Omental fat pad (tissue), 4 donors: ENCODE measurements around the gene LRRC14B. TPM values are rescaled to one million over a fixed set of nuclear protein-coding genes. Genes with fewer than 3 reads are reported as not detected.

Source experiments
- ATAC-seq: fragments of 150-250 bp; one replicate; pipeline ENCODE4 v1.9.1; 2016; ENCODE audit warnings: mild to moderate bottlenecking, moderate library complexity; ENCODE audit not compliant: low FRiP score
- DNase-seq: peaks from one replicate; pipeline ENCODE4 v3.0.0-alpha.2; 2019; ENCODE audit warnings: low spot score
- total RNA-seq, 4 donors: library from RNA; depleted of rRNA; stranded (reverse); fragments of >200 nt; gene quantifications; one replicate each; pipeline ENCODE4 v1.1.0, GENCODE V29; 2016
- TF ChIP-seq, protein P1 (sequence below), 3 donors: fragments of 450-650 bp; IDR thresholded peaks; one replicate each; pipeline ENCODE4 v1.5.1; 2016 to 2017; ENCODE audit warnings: antibody characterized with exemption in 3 of 3, mild to moderate bottlenecking in 3 of 3, moderate library complexity in 2 of 3

The LRRC14B gene
- total RNA-seq, 4 donors from 2014 or later = not detected

DNA sequence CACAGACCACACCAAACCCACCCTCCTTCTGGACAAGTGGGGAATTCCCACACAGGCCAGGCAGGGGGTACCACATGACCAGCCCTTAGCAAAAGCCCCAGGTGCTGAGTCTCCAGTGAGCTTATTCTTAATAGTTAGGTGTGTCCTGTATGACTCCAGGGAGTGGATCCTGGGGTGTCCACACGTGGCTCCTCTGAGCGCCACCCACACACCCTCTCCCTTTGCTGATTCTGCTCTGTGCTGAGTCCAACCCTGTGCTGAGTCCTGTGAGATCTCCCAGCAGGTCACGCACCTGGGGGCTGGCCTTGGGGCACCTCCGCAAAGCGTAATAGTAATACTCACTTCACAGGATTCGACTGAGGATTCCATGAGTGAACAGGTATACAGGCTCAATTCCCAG is 12.7 kb downstream of the LRRC14B start:
- TF ChIP-seq, protein P1, sequence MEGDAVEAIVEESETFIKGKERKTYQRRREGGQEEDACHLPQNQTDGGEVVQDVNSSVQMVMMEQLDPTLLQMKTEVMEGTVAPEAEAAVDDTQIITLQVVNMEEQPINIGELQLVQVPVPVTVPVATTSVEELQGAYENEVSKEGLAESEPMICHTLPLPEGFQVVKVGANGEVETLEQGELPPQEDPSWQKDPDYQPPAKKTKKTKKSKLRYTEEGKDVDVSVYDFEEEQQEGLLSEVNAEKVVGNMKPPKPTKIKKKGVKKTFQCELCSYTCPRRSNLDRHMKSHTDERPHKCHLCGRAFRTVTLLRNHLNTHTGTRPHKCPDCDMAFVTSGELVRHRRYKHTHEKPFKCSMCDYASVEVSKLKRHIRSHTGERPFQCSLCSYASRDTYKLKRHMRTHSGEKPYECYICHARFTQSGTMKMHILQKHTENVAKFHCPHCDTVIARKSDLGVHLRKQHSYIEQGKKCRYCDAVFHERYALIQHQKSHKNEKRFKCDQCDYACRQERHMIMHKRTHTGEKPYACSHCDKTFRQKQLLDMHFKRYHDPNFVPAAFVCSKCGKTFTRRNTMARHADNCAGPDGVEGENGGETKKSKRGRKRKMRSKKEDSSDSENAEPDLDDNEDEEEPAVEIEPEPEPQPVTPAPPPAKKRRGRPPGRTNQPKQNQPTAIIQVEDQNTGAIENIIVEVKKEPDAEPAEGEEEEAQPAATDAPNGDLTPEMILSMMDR (IDR thresholded peaks at IDR 0.05) = no peak
- no peak for ATAC-seq

DNA sequence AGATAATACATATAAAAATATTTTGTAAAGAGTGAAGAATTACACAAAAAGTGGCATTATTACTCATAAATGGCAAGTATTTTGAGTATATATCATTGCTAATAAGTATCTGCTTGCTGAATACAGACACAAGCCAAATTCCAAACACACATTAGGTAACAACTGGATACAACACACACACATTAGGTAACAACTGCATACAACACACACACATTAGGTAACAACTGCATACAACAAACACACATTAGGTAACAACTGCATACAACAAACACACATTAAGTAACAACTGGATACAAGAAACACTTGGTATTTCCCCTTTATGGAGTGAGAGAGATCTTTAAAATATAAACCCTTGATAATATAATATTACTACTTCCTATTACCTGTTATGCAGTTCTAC is 13.2 kb downstream of the LRRC14B start:
- ATAC-seq = no peak
- TF ChIP-seq, protein P1 (IDR thresholded peaks at IDR 0.05) = no peak

More for the DNA sequence above, 12.7 kb downstream of the LRRC14B start:
- DNase-seq = no peak

GRCh38 chr5:204966-205670 is 13.8 kb downstream of the LRRC14B start:
- TF ChIP-seq, protein P1 (IDR thresholded peaks at IDR 0.05) = no peak

More for the DNA sequence above, 13.2 kb downstream of the LRRC14B start:
- DNase-seq = no peak

DNA sequence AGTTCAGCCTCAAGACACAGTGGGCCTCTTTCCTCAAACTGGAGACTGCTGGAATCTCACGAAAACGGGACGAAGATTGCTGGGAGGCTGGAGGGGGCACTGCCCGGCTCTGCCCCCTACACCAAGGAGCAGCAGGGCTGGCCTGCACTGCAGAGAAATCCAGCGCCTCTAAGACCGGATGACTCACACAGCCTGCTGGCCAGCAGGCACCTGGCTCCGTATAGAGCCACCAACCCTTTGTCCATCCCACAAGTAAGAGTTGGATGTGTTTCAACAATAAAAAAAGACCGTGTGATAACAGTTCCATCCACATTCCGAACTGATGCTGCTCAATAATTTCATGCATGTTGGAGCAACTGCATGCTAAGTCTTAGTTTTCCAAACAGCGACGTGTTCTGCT is 15.1 kb downstream of the LRRC14B start:
- ATAC-seq (no peak), DNase-seq (no peak)
- TF ChIP-seq, protein P1 (IDR thresholded peaks at IDR 0.05) = no peak

More at GRCh38 chr5:204966-205670, 13.8 kb downstream of the LRRC14B start:
- DNase-seq (no peak), ATAC-seq (no peak)

DNA sequence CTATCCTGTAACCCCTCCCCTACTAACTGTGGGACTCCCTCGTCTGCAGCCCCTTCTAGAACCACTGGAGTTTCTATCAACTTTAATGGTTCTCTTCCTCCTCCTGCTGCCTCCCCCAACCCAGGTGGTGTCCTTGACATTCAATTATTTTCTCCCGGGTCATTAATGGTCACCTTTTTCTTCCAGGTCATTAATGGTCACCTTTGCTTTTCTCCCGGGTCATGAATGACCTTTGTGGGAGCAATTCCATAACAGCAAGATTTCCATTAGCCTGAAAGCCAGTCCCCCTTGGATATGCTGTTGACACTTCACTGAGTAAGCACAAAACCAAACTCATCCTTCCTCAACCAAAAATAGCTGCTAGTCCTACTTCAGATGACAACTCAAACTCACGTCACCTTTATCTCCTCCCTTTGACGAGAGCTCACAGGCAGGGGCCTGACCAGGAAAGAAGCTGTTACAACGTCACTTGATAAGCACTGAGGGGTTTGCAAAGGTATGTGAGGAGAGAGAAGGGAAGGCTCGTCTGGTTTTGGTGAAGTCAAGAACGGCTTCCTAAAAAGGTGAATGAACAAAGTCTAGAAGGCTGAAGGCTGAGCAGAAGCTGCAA is 15.7 kb downstream of the LRRC14B start:
- ATAC-seq = no peak

GRCh38 chr5:207599-207998 is 16.3 kb downstream of the LRRC14B start:
- TF ChIP-seq, protein P1 (IDR thresholded peaks at IDR 0.05) = no peak
- DNase-seq (no peak), ATAC-seq (no peak)

More for the DNA sequence above, 15.7 kb downstream of the LRRC14B start:
- no peak for DNase-seq
- TF ChIP-seq, protein P1 (IDR thresholded peaks at IDR 0.05) = no peak
